Aorta (tissue), 5 donors: ENCODE measurements around the gene KIF23. TPM values are rescaled to one million over a fixed set of nuclear protein-coding genes. Genes with fewer than 3 reads are reported as not detected.
"Not testable (repeated sequence)": the region's sequence is repeated elsewhere in the genome, so short reads cannot be mapped to it uniquely, and the experiment has no call there.

Experiments
- ATAC-seq: fragments of 200-7000 bp; cut with Tn5 transposase; one replicate; pipeline ENCODE4 v1.9.1; 2022; ENCODE audit warnings: moderate library complexity; ENCODE audit not compliant: low FRiP score
- DNase-seq, 2 donors: peaks; one replicate each; pipeline ENCODE4 v3.0.0-alpha.2; 2020
- H3K27ac ChIP-seq, 2 donors: one replicate each; pipeline ENCODE4 v1.5.1; 2013; ENCODE audit warnings: low read length in 2 of 2, mild to moderate bottlenecking in 2 of 2, moderate library complexity in 2 of 2, control low read depth in 1 of 2, inconsistent platforms in 1 of 2, low read depth in 1 of 2
- H3K27me3 ChIP-seq, 2 donors: one replicate each; pipeline ENCODE4 v1.6.1; 2013; ENCODE audit warnings: control low read depth in 1 of 2, low read length in 1 of 2, mild to moderate bottlenecking in 1 of 2, moderate library complexity in 1 of 2; ENCODE audit not compliant: insufficient read depth in 2 of 2, control insufficient read depth in 1 of 2
- H3K36me3 ChIP-seq, 2 donors: one replicate each; pipeline ENCODE4 v1.6.1; 2013; ENCODE audit warnings: control low read depth in 1 of 2, low read length in 1 of 2, mild to moderate bottlenecking in 1 of 2; ENCODE audit not compliant: insufficient read depth in 2 of 2, control insufficient read depth in 1 of 2
- H3K4me1 ChIP-seq, 2 donors: one replicate each; pipeline ENCODE4 v1.6.1; 2013; ENCODE audit warnings: low read length in 2 of 2, control low read depth in 1 of 2, mild to moderate bottlenecking in 1 of 2, moderate library complexity in 1 of 2; ENCODE audit not compliant: insufficient read depth in 2 of 2, control insufficient read depth in 1 of 2
- H3K4me3 ChIP-seq, 2 donors: one replicate each; pipeline ENCODE4 v1.5.1; 2013; ENCODE audit warnings: low read length in 2 of 2, control low read depth in 1 of 2, mild to moderate bottlenecking in 1 of 2
- H3K9me3 ChIP-seq: one replicate; pipeline ENCODE4 v1.6.1; 2013; ENCODE audit warnings: mild to moderate bottlenecking, low read length; ENCODE audit not compliant: control insufficient read depth
- WGBS, 2 donors: extraction: QIAGEN DNeasy Blood & Tissue Kit; methylation state at CpG; one replicate each; pipeline ENCODE4 v1.1.7; 2013; 5-methylcytosine and 5-hydroxymethylcytosine counted together
- intact Hi-C, 2 donors: fragments of 100-400 bp; cut with DNase I; formaldehyde crosslinking; loops; one replicate each; pipeline versions ENCODE4 v1.14.2 to v1.15.0; 2022
- polyA plus RNA-seq, 2 donors: library from polyadenylated mRNA; stranded (reverse); fragments of 200-250 nt; gene quantifications; one replicate each; pipeline ENCODE4 v1.2.3, GENCODE V29; 2013
- total RNA-seq, 2 donors: library from RNA; stranded (reverse); fragmentation: NEBNext Ultra II Directional; extraction: Animal tissue kit (Norgen Biotek cat#: 25700); gene quantifications; one replicate each; pipeline ENCODE4 v1.2.1, GENCODE V29; 2021
- donor health status: healthy with polysubstance abuse.
- donor health status: Bipolar disorder and iron deficiency.
- donor health status: DM: no; HTN: no; CAD: no.
- donor health status: DM: no; HTN: no; CAD: no.
- donor health status: DM: yes; HTN: yes; CAD: no.

The KIF23 gene
- total and polyA plus RNA-seq, 4 donors, result 2.8 to 5.8 (median 4.1) TPM

DNA sequence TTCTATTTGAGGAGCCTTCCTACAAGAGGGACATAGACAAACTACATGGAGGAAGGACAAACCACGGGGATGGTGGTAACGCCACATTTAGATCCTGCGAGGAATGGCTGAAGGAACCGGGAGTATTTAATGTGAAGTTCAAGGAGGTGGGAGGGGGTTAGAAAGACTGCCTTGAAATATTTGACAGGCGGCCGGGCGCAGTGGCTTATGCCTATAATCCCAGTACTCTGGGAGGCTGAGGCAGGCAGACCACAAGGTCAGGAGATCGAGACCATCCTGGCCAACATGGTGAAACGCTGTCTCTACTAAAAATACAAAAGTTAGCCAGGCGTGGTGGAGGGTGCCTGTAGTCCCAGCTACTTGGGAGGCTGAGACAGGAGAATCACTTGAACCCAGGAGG, 32.0 kb upstream of the KIF23 start:
- H3K36me3 ChIP-seq, H3K27ac ChIP-seq, intact Hi-C loops, ATAC-seq, H3K4me3 ChIP-seq, H3K9me3 ChIP-seq, H3K27me3 ChIP-seq, H3K4me1 ChIP-seq: not testable (repeated sequence)
- peak in 1 of 2 donors; percentile 57 for DNase-seq
- 95 to 96% methylated on average over 10 of the region's 10 CpGs for WGBS, 2 donors

DNA sequence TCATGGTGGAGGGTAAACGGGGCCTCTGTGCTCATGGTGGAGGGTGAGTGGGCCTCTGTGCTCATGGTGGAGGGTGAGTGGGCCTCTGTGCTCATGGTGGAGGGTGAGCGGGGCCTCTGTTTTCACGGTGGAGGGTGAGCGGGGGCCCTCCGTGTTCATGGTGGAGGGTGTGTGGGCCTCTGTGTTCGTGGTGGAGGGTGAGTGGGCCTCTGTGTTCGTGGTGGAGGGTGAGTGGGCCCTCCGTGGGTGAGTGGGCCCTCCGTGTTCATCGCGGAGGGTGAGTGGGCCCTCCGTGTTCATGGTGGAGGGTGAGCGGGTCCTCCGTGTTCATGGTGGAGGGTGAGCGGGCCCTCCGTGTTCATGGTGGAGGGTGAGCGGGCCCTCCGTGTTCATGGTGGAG, 30.1 kb upstream of the KIF23 start:
- H3K27me3 ChIP-seq, H3K9me3 ChIP-seq, intact Hi-C loops, ATAC-seq, H3K27ac ChIP-seq, H3K4me1 ChIP-seq, H3K4me3 ChIP-seq, H3K36me3 ChIP-seq: not testable (repeated sequence)
- 96% methylated on average over 14 to 16 of the region's 18 CpGs for WGBS, 2 donors
- peak in 1 of 2 donors; percentile 31 for DNase-seq

DNA sequence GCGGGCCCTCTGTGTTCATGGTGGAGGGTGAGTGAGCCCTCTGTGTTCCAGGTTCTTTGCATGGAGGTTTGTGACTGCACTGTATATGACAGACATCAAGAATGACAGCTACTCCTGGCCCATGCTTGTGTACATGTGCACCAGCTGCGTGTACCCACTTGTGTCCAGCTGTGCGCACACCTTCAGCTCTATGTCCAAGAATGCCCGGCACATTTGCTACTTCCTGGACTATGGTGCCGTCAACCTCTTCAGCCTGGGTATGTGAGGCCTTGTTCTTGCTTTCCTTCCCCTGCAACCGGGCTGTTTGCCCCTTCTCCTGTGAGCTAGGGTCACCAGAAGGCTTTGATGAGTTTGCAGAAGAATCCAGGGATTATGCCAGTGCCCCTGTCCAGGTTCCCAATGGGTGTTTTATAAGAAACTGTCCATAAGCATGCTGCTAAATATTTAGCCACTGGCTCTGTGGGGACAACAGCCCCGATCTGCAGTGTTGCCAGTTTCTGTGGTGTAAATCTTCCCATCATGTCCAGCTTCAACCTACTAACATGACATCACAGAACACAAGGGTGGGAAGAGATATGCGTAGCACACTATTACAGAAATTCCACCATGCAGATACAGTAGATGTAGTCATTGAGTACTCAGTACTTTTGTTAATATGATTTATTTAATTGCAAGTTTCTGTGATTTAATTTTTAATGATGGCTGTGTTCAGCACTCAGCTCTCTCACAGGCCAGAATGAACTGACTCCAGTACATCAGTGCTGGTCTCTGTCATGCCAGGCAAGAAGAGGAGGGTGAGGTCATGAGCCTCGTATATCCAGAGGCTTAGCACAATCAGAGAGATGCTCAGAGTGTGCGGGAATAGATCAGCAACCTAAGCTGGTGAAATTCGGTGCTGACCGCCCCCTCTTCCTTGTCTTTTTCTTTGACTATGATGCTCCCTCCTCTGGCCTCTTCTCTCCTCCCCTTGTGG, 29.2 kb upstream of the KIF23 start:
- no peaks in the 10 kb centered on the region for H3K36me3 ChIP-seq
- H3K9me3 ChIP-seq, result no peaks in the 10 kb centered on the region
- intact Hi-C loops, result no loop called here
- WGBS, 2 donors, result 87 to 88% methylated on average over 11 to 12 of the region's 12 CpGs
- DNase-seq, result peak in 1 of 2 donors; percentile 48
- no peaks in the 10 kb centered on the region for H3K4me1 ChIP-seq
- H3K4me3 ChIP-seq, result no peak overlapping the region
- ATAC-seq, result no peak
- no peaks in the 10 kb centered on the region for H3K27me3 ChIP-seq
- H3K27ac ChIP-seq, result no peak overlapping the region

DNA sequence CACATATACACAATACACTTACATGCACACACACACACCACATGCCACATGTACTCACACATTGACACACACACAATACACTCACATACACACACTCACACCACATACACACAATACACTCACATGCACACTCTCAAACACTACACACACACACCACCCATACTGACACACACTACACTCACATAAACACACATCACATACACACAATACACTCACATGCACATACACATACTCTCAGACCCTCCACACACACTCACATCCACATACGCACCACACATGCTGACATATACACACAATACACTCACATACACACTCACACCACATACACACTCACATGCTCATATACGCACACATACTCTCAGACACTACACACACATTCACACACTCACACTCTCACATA, 28.3 kb upstream of the KIF23 start:
- ATAC-seq (no peak), DNase-seq (no peak)
- Histone ChIP-seq H3K27me3 (no peaks in the 10 kb centered on the region), H3K9me3 (no peaks in the 10 kb centered on the region), H3K4me3 (no peak overlapping the region), H3K27ac (no peak overlapping the region), H3K4me1 (no peaks in the 10 kb centered on the region), H3K36me3 (no peaks in the 10 kb centered on the region)
- intact Hi-C loops, result no loop called here
- WGBS, 2 donors, result 94 to 96% methylated on average over 2 of the region's 2 CpGs

DNA sequence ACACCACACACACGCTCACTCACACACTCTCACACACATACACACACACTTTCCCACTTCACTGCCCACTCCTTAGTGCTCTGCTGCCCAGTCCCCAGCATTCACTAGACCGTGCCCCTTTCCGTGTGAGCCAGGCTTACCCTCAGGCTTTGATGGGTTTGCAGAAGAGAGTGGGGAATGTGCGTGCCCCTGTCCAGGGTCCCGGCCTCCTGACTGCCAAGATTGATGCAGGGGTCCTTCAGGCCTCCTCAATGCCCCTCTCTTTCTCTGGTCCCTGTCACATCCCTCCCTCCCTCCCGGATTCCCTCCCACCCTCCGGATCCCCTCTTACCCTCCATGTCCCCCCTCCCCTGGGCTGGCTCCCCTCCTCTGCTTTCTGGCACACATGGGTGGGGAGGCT, 27.9 kb upstream of the KIF23 start:
- Histone ChIP-seq H3K36me3 (no peaks in the 10 kb centered on the region), H3K4me1 (no peaks in the 10 kb centered on the region), H3K4me3 (no peak overlapping the region), H3K27ac (no peak overlapping the region), H3K27me3 (no peaks in the 10 kb centered on the region), H3K9me3 (no peaks in the 10 kb centered on the region)
- WGBS, 2 donors, result 80% methylated on average over 7 of the region's 7 CpGs
- no peak for DNase-seq
- intact Hi-C loops, result no loop called here
- no peak for ATAC-seq

DNA sequence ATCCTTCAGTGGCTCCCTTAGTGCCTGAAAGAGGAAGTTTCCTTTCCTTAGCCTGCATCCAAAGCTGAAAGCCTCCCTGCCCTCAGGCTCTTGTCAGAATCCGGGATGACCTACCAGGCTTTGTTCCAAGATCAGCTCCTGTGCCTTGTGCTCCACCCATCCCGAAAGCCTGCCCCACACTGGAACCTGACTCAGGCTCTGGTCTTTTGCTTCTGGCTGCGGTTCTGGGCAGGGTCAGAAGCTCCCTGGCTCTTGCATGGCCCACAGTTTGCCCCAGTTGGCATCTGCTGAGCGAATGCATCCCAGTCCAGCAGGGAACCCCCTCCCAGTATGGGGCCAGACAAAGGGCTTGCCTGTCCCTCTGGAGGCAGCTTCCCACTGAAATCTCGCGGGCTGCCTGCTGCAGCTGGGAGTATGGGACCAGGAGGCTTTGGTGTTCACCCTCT, 25.9 kb upstream of the KIF23 start:
- DNase-seq (no peak), ATAC-seq (no peak)
- no peaks in the 10 kb centered on the region for H3K4me1 ChIP-seq
- H3K27ac ChIP-seq, result no peak overlapping the region
- H3K36me3 ChIP-seq, result no peaks in the 10 kb centered on the region
- H3K9me3 ChIP-seq, result no peaks in the 10 kb centered on the region
- intact Hi-C loops, result no loop called here
- H3K4me3 ChIP-seq, result no peak overlapping the region
- H3K27me3 ChIP-seq, result no peaks in the 10 kb centered on the region
- WGBS, 2 donors, result 64 to 67% methylated on average over 6 of the region's 6 CpGs

DNA sequence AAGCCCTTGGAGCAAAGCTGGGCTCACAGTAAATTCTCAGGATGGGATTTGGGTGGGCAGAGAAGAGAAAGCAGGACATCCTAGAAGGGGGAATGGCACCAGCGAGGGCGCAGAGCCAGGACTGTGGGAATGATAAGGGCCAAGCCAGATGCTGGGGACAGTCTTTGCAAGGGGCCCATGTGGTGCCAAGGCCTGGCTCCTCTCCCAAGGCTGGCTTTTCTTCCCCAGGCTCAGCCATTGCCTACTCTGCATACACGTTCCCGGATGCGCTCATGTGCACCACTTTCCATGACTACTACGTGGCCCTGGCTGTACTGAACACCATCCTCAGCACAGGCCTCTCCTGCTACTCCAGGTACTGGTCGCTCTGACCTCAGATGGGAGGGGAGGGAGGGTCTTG, 24.7 kb upstream of the KIF23 start:
- no peak for DNase-seq
- H3K9me3 ChIP-seq, result no peaks in the 10 kb centered on the region
- no peak overlapping the region for H3K27ac ChIP-seq
- H3K4me3 ChIP-seq, result no peak overlapping the region
- 69 to 79% methylated on average over 6 to 7 of the region's 7 CpGs for WGBS, 2 donors
- intact Hi-C loops, result no loop called here
- no peaks in the 10 kb centered on the region for H3K27me3 ChIP-seq
- H3K36me3 ChIP-seq, result no peaks in the 10 kb centered on the region
- no peak for ATAC-seq
- H3K4me1 ChIP-seq, result no peaks in the 10 kb centered on the region

DNA sequence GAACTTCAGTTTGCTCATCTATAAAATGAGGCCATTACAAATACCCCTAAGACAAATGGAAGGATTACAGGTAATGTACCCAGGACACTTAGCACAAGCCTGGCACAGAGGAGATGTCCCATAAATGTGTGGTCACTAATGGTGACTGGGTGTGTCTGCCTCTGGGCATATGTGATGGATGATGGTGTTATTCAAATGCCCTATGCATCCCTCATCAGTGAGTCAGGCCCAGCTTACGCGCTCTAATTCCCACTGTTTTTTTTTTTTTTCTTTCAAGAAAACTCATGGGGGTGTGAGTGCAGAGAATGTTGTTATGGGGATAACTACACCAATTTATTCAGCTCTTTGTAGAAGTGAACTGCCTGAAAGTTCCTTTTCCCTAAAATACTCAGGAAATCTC, 23.6 kb upstream of the KIF23 start:
- no peaks in the 10 kb centered on the region for H3K4me1 ChIP-seq
- no peaks in the 10 kb centered on the region for H3K27me3 ChIP-seq
- H3K4me3 ChIP-seq, result no peak overlapping the region
- H3K9me3 ChIP-seq, result no peaks in the 10 kb centered on the region
- H3K27ac ChIP-seq, result no peak overlapping the region
- no peaks in the 10 kb centered on the region for H3K36me3 ChIP-seq
- ATAC-seq (no peak), DNase-seq (no peak)
- 96 to 97% methylated on average over 2 of the region's 2 CpGs for WGBS, 2 donors
- intact Hi-C loops, result loop anchor here (5.0 to 10.0 kb wide), 2 partner anchors 226 to 333 kb away; partner anchors contain the start of gene GLCE (in 1 of the 2)
